CD4-positive, alpha-beta T cell treated with Interleukin-4 for 4 hours (primary cell): Measurements from ENCODE around the gene NLRP4.

Source experiments
- DNase-seq: peaks from one replicate; pipeline ENCODE4 v3.0.0-alpha.2; 2020

Gene NLRP4

DNA sequence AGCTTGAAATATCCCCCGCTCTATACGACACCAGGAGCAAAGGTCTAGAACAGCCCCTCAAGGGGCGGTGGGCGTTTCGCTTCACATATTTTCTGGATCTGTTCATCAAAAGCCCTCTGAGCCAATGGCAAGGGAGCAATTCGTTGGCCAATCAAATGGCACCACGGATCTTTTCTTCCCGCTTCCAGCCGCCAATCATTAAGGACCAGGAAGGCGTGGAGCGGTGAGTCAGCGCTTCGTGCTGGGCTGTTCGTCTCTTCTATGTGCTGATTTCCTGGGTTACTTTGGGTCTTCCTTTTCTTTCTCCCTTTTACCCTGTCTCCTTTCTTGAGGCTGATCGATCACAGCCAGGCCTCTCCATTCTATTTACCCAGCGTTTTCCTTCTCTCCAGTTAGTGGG is at the start of gene NLRP4:
NLRP4 (plus strand) TSS at position 201 of the 400 bp plus-strand sequence. CDS start 15,541 bp downstream, outside the sequence.
- no peak for DNase-seq

DNA sequence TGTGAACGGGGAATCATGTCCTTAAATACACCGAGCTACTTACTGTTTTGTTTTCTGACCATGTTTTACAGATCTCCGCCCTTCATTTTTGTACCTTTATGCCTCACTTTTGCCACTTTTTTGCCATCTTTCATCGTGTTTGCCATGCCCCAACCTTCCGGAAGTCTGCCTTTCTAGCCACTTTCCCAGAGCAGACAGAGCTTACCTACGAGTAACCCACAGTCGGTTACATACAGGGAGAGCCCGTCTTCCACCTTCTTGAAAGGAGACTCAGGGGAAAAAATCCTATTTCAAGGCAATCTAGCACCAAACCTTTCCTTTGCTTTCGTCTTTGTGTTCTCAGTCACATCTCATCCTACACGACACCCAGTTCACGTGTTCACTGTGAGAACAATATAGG is 41.3 kb upstream of the NLRP4 start:
- DNase-seq = no peak

GRCh38 chr19:55801416-55801815 is 34.9 kb upstream of the NLRP4 start:
- DNase-seq = no peak

DNA sequence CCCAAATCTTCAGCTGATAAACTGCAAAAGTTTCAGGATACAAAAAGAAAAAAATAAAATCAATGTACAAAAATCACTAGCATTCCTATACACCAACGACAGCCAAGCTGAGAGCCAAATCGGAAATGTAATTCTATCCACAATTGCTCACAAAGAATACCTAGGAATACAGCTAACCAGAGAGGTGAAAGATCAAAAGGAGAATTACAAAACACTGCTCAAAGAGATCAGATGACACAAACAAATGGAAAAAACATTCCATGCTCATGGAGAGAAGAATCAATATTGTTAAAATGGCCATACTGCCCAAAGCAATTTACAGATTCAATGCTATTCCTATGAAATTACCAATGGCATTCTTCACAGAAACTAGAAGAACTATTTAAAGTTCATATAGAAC is 34.1 kb upstream of the NLRP4 start:
- DNase-seq = no peak

DNA sequence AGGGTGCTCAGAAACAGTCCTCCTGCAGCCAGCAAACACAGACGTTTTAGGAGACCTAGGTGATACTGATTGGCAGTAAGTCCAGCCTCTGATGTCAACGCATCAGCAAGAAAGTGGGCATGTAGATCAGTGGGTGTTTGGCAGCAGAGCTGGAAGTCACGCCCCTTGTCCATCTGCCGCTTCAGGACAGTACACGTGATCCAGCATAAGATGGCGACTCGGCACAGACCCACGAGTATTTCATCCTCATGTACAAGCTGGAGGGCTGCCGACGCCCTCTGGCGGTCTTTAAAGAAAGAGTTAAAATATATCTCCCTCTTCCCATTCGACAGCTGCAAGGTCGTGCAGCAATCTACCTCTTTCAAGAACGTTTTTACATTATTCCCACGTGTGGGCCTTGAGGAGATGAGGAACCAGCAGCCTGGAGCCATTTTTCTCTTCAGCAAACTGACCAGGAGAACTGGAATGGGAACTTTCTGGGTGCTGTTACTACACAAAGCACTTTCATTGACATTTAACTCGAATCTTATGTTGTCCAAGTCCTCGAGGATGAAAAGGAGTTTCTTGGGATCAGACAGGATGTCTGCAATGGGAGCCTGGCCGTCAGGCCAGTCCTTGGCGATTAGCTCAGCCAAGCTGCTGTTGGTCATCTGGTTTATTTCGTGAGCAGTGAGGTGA is 26.8 kb upstream of the NLRP4 start:
- DNase-seq = peak; percentile 3

- DNase-seq = no peak
Observed at GRCh38 chr19:55811340-55811739, 25.0 kb upstream of the NLRP4 start.

GRCh38 chr19:55812449-55812848 is 23.9 kb upstream of the NLRP4 start:
- no peak for DNase-seq

DNA sequence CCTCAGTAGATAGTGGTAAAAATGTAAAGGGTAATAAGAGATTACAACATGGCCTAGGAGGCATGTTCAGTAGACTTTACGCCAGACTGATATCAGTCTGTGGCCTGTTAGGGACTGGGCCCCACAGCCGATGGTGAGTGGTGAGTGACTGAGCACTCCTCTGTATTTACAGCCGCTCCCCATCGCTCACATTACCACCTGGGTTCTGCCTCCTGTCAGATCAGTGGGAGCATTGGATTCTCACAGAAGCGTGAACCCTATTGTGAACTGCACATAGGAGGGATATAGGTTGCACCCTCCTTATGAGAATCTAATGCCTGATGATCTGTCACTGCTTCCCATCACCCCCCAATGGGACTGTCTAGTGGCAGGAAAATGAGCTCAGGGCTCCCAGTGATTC is 22.4 kb upstream of the NLRP4 start:
- no peak for DNase-seq

DNA sequence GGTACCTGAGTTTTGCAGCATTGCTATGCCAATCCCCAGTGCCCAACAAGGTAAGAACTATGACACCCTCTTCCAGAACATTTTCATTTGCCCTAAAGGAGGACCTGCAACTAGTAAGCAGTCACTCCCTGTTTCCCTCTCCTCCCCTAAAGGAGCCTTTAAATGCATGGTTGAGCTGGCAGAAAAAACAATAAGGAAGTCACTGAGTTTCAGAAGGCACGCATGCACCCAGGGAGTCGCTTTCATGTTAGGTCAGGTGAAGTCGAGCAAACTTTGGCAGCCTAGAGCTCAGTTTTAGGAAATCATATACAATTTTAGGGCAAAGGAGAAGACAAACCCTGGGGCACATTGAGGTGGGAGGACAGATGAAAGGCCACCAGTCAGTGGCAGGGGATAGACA is 16.3 kb upstream of the NLRP4 start:
- no peak for DNase-seq

GRCh38 chr19:55830656-55831055 is 5.7 kb upstream of the NLRP4 start:
- no peak for DNase-seq

DNA sequence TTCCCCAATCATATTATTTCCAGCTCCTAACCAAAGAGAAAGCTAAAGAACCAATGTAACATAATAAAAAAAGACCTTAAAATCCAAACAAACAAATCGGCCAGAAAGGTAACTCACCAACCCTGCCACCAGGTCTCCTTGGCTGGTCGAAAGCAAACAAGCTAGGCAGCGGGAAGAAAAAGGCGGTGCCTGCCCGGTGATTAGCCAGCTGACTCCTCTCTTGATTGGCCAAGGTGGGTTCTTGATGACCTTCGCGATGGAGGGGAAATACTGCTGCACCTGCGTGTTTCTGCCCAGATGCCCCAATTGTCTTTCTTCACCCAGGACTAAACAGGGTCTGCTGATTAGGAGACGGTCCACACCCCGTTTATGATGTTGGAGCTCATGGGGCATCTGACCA is 4.5 kb upstream of the NLRP4 start, which contains the start of gene NLRP11:
NLRP11 (minus strand) TSS at position 154 of the 400 bp plus-strand sequence. CDS start 13,825 bp downstream, outside the sequence.
- no peak for DNase-seq

- no peak for DNase-seq
Observed at GRCh38 chr19:55832676-55833075, 3.7 kb upstream of the NLRP4 start.

DNA sequence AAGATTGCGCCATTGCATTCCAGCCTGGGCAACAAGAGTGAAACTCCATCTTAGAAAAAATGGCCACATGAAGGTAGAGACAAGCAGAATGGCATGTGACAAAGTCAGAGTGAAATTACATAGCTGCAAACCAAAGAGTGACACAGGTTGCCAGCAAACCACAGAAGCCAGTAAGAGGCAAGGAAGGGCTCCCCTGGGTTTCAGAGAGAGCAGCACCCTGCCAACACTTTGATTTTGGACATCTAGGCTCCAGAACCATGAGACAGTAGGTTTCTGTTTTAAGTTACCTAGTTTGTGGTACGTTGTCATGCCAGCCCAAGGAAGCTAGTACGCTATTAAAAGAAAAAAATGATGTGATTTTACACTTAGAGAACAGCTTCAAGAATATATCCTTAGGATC is 1.9 kb downstream of the NLRP4 start:
- no peak for DNase-seq

- no peak for DNase-seq
Observed at GRCh38 chr19:55838906-55839305, 2.6 kb downstream of the NLRP4 start.

- no peak for DNase-seq
Observed at GRCh38 chr19:55855160-55855559, 18.8 kb downstream of the NLRP4 start.

- no peak for DNase-seq
Observed at GRCh38 chr19:55857149-55857548, 20.8 kb downstream of the NLRP4 start.

- DNase-seq = no peak
Observed at GRCh38 chr19:55857974-55858373, 21.6 kb downstream of the NLRP4 start.

GRCh38 chr19:55858401-55858800 is 22.1 kb downstream of the NLRP4 start:
- DNase-seq = no peak

GRCh38 chr19:55858969-55859368 is 22.6 kb downstream of the NLRP4 start:
- DNase-seq = no peak

- no peak for DNase-seq
Observed at GRCh38 chr19:55866521-55866920, 30.2 kb downstream of the NLRP4 start.

DNA sequence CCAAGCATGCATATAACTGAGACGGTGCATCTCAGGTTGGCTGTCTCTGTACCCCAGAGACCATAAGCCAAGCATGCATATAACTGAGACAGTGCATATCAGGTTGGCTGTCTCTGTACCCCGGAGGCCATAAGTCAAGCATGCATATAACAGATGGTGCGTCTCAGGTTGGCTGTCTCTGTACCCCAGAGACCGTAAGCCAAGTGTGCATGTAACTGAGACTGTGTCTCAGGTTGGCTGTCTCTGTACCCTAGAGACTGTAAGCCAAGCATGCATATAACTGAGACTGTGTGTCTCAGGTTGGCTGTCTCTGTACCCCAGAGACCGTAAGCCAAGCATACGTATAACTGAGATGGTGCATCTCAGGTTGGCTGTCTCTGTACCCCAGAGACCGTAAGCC is 30.8 kb downstream of the NLRP4 start:
- no peak for DNase-seq

GRCh38 chr19:55870736-55871135 is 34.4 kb downstream of the NLRP4 start:
- no peak for DNase-seq

DNA sequence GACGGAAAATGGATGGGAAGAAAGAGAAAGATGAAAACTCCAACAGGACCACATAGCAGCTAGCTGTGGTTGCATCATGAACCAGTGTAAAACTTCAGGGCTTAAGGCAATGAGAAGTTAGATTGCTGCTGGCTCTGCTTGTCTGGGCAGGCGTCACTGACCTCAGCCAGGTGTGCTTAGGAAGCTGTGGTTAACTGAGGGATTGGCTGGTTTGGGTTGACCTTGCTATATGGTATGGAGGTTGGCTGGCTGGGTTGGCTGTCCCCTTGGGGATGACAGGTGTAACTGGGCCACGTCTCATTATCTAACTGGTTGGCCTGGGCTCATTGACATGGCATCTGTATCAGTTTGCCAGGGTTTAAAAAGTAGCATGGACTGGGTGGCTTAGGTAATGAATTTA is 40.9 kb downstream of the NLRP4 start:
- DNase-seq = no peak

- DNase-seq = no peak
Observed at GRCh38 chr19:55882626-55883025, 46.3 kb downstream of the NLRP4 start.

DNA sequence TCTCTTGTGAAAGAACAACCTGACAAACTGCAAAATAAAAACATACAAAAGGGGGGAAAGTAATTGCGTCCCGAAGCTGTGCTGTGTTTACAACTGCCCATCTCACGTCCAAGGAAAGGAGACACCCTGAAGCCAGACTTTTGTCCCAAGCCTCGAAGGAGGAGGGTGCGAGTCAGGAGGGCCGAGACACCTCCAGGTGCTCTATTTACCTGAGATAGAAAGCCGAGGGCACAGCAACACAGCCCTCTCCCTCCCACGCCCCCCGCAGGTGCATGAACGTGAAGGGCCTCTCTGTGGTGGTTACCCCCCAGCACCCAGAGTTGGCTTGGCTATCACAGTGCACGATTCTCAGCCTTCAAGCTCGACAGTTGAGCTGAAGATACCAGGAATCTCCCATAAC is 62.6 kb downstream of the NLRP4 start:
- DNase-seq = no peak
